Thyroid gland (tissue), 4 donors: ENCODE data around the gene NAP1L4. TPM values are rescaled to one million over a fixed set of nuclear protein-coding genes. Genes with fewer than 3 reads are reported as not detected.

ENCODE experiments used
- DNase-seq, 2 donors: peaks; one replicate each; pipeline ENCODE4 v3.0.0-alpha.2; 2019
- H3K27ac ChIP-seq, 3 donors: fragments of 200-600 bp; sonication (generic); 1 replicate in 2 of 3; 2 replicates in 1 of 3; pipeline ENCODE4 v1.5.1; 2016 to 2019; ENCODE audit warnings: mild to moderate bottlenecking in 1 of 3, moderate library complexity in 1 of 3
- H3K27me3 ChIP-seq: fragments of 200-600 bp; sonication (generic); one replicate; pipeline ENCODE4 v1.5.1; 2019
- H3K36me3 ChIP-seq, 2 donors: fragments of 200-600 bp; sonication (generic); one replicate each; pipeline ENCODE4 v1.5.1; 2016 to 2019
- H3K4me1 ChIP-seq, 2 donors: fragments of 200-600 bp; sonication (generic); one replicate each; pipeline ENCODE4 v1.5.1; 2017 to 2019
- H3K4me3 ChIP-seq, 3 donors: fragments of 200-600 bp; sonication (generic); replicated peaks in 1 of 3; 1 replicate in 2 of 3; 2 replicates in 1 of 3; pipeline ENCODE4 v1.5.1; 2016; ENCODE audit warnings: mild to moderate bottlenecking in 1 of 3
- H3K9me3 ChIP-seq: fragments of 200-600 bp; sonication (generic); one replicate; pipeline ENCODE4 v1.5.1; 2017
- POLR2A ChIP-seq, 2 donors: fragments of 450-650 bp; IDR thresholded peaks; one replicate each; pipeline ENCODE4 v1.6.1; 2017; ENCODE audit warnings: antibody characterized with exemption in 2 of 2, mild to moderate bottlenecking in 2 of 2, moderate library complexity in 1 of 2
- WGBS, 2 donors: methylation state at CpG; one replicate each; pipeline ENCODE4 v1.1.5; 2017; 5-methylcytosine and 5-hydroxymethylcytosine counted together
- intact Hi-C: fragments of 100-400 bp; cut with DNase I; formaldehyde crosslinking; loops from one replicate; pipeline ENCODE4 v1.15.1; 2023
- total RNA-seq, 4 donors: library from RNA; depleted of rRNA; stranded (reverse); fragments of >200 nt; gene quantifications; one replicate each; pipeline ENCODE4 v1.2.3, GENCODE V29; 2016
- TF ChIP-seq, protein P1 (sequence below), 6 experiments: fragments of 200-600 bp in 3 of 6; fragments of 450-650 bp in 3 of 6; sonication (generic) in 3 of 6; IDR thresholded peaks; one replicate each; pipeline ENCODE4 v1.5.1; 2016 to 2019; ENCODE audit warnings: antibody characterized with exemption in 6 of 6, mild to moderate bottlenecking in 2 of 6, inconsistent platforms in 1 of 6, moderate library complexity in 1 of 6

The NAP1L4 gene
- total RNA-seq, 4 donors from 2014 or later: 104 to 117 (median 108) TPM

DNA sequence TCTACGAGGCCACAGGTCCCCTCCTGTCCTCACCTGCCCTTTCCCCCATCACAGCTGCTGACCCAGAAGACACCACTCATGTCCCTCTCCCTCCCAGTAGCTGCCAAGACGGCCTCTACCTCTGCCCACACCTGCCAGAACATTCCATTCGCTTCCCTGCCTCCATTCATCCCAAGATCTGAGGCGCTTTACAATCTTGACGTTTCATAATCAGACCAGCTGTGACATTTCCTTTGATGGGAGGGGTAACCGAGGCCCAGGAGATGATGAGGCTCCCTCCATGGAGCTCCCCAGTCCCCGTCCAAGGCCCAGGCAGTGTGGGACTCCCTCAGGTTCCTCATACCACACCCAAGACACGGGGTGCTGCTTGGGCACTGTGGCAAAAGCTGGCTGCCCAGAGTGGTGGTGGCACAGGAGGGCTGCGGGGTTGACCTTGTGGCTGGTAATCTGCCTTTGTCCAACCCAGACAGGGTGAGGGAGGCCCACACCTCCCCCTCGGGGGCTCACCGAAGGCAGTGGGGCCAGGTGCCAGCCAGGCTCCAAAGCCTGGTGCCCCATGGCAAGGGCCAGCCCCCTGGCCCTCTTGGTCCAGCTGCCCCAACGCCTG is 80.2 kb downstream of the NAP1L4 start:
- intact Hi-C loops: no loop called here
- TF ChIP-seq, protein P1, sequence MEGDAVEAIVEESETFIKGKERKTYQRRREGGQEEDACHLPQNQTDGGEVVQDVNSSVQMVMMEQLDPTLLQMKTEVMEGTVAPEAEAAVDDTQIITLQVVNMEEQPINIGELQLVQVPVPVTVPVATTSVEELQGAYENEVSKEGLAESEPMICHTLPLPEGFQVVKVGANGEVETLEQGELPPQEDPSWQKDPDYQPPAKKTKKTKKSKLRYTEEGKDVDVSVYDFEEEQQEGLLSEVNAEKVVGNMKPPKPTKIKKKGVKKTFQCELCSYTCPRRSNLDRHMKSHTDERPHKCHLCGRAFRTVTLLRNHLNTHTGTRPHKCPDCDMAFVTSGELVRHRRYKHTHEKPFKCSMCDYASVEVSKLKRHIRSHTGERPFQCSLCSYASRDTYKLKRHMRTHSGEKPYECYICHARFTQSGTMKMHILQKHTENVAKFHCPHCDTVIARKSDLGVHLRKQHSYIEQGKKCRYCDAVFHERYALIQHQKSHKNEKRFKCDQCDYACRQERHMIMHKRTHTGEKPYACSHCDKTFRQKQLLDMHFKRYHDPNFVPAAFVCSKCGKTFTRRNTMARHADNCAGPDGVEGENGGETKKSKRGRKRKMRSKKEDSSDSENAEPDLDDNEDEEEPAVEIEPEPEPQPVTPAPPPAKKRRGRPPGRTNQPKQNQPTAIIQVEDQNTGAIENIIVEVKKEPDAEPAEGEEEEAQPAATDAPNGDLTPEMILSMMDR (IDR thresholded peaks at IDR 0.05): no peak
- TF ChIP-seq POLR2A (IDR thresholded peaks at IDR 0.05): no peak
- peak; percentile 56 to 65 for DNase-seq
- Histone ChIP-seq H3K4me1 (peaks cover 37 to 54% of the 10 kb centered on the region in 2 donors), H3K36me3 (no peaks in the 10 kb centered on the region), H3K4me3 (no peak overlapping the region), H3K27ac (peak overlapping the region; percentile 78 to 95 (median 81)), H3K9me3 (no peaks in the 10 kb centered on the region), H3K27me3 (no peaks in the 10 kb centered on the region)
- WGBS, 2 donors: 62 to 70% methylated on average over 8 to 12 of the region's 12 CpGs

DNA sequence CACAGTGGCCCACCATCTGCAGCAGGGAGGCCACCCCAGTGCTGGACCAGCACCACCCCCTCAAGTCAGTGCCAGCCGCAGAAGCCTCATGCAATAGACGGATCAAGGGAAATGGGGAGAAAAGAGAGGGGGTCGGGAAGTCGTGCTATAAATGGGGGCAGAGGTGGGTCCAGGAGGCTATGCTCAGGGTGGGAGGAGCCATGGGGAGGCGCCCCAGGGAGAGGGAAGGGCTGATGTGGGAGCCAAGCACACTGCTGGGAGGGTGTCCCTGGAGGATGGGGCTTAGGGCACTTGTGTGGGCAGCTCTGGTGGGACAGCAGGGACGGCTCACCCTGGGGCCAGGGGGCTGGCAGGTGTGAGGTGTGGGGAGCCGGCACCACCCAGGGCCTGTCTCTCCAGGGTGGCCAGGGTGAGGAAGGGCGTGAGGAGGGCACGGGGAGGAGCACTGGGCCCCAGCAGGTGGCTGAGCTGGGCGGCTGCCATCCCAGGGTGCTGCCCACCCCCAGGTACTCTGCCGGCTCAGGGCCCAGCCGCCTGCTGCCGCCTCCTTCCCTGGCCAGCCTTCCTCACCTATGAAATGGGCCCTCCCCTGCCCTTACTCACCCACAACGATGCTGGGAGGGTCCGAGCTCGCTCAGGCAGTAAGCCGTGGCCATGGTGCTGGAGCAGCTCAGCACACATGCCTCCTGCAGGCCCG is 80.9 kb downstream of the NAP1L4 start:
- no peaks in the 10 kb centered on the region for H3K9me3 ChIP-seq
- intact Hi-C loops: no loop called here
- peak; percentile 69 to 80 for DNase-seq
- peak overlapping the region; percentile 78 to 95 (median 81) for H3K27ac ChIP-seq
- WGBS, 2 donors: 57 to 64% methylated on average over 10 to 18 of the region's 18 CpGs
- peaks cover 37 to 54% of the 10 kb centered on the region in 2 donors for H3K4me1 ChIP-seq
- H3K36me3 ChIP-seq: no peaks in the 10 kb centered on the region
- no peaks in the 10 kb centered on the region for H3K27me3 ChIP-seq
- no peak overlapping the region for H3K4me3 ChIP-seq
- TF ChIP-seq, protein P1 (IDR thresholded peaks at IDR 0.05): no peak
- TF ChIP-seq POLR2A (IDR thresholded peaks at IDR 0.05): no peak

DNA sequence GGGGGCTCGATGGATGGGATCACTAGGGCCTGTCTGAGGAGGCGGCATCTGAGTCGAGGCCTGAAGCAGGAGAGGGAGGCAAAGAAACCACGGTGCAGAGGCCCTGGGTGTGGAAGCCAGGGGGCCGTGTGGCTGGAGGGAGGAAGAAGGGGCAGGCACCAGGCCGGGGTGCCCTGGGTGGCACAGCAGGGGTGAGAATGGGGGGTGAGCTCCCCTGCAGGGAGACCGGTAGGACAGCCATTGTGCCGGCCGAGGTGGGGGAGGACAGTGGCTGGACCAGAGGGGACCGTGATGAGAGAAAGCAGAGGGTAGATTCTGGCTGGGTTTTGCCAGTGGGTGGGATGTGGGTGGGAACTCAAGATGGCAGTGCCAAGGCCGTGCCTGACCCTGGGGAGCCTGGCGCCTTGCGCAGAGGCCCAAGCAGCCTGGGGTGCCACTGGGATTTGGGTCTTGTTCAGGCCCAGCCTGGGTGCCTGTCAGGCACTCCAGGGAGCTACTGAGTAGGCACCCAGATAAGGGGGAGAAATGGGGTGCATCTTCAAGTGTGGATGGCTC is 81.7 kb downstream of the NAP1L4 start:
- H3K27ac ChIP-seq: peak overlapping the region in 2 of 3 donors; percentile 81 to 95
- H3K9me3 ChIP-seq: no peaks in the 10 kb centered on the region
- H3K27me3 ChIP-seq: no peaks in the 10 kb centered on the region
- intact Hi-C loops: no loop called here
- H3K4me1 ChIP-seq: peaks cover 37 to 54% of the 10 kb centered on the region in 2 donors
- TF ChIP-seq POLR2A (IDR thresholded peaks at IDR 0.05): no peak
- TF ChIP-seq, protein P1 (IDR thresholded peaks at IDR 0.05): no peak
- no peak for DNase-seq
- 93 to 98% methylated on average over 13 of the region's 13 CpGs for WGBS, 2 donors
- no peaks in the 10 kb centered on the region for H3K36me3 ChIP-seq
- H3K4me3 ChIP-seq: no peak overlapping the region

DNA sequence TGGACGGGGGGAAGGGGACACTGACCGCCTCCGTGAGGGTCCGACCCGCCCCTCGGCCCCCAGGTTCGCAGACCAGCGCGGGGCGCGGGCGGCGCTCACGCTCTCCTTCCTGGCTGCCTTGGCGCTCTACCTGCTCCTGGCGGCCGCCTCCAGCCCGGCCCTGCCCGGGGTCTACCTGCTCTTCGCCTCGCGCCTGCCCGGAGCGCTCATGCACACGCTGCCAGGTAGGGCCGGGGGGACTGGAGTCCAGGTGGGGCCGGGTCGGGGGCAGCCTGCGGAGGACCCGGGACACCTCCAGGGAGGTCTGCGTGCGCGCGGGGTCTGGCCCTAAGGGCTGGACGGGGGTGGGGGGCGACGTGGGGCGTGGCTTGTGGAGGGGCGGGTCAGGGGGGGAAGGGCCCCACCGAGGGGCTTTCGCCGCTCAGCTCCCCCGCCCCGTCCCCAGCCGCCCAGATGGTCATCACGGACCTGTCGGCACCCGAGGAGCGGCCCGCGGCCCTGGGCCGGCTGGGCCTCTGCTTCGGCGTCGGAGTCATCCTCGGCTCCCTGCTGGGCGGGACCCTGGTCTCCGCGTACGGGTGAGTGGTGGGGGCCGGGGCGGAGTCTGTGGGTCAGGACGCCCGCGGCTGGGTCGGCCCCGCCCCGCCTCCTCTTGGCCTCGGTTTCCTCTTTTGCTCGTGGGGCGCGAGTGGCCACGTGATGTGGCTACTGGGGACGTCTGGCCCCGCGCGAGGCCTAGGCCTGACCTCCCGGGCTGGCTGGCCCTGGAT is 82.8 kb downstream of the NAP1L4 start:
- intact Hi-C loops: no loop called here
- no peak overlapping the region for H3K4me3 ChIP-seq

More for the DNA sequence above, 82.8 kb downstream of the NAP1L4 start:
- no peak for DNase-seq
- WGBS, 2 donors: 50 to 70% methylated on average over 13 to 16 of the region's 78 CpGs
- TF ChIP-seq, protein P1 (IDR thresholded peaks at IDR 0.05): no peak
- TF ChIP-seq POLR2A (IDR thresholded peaks at IDR 0.05): no peak
- Histone ChIP-seq H3K27me3 (no peaks in the 10 kb centered on the region), H3K9me3 (no peaks in the 10 kb centered on the region), H3K36me3 (no peaks in the 10 kb centered on the region), H3K4me1 (peaks cover 30 to 46% of the 10 kb centered on the region in 2 donors), H3K27ac (no peak overlapping the region)
